HT-29 (cell line): ENCODE measurements around the gene LAMA2. TPM values are rescaled to one million over a fixed set of nuclear protein-coding genes. Genes with fewer than 3 reads are reported as not detected.

Experiments
- DNase-seq: peaks from one replicate; pipeline ENCODE4 v3.0.0-alpha.2; 2015; ENCODE audit warnings: low spot score
- total RNA-seq: library from RNA; depleted of rRNA; stranded (reverse); fragments of >200 nt; shearing (Covaris generic); gene quantifications from 2 replicates; pipeline ENCODE4 v1.2.3, GENCODE V29; 2014

Gene LAMA2
- total RNA-seq, 1 experiment from 2014 or later, result 0.08 TPM

DNA sequence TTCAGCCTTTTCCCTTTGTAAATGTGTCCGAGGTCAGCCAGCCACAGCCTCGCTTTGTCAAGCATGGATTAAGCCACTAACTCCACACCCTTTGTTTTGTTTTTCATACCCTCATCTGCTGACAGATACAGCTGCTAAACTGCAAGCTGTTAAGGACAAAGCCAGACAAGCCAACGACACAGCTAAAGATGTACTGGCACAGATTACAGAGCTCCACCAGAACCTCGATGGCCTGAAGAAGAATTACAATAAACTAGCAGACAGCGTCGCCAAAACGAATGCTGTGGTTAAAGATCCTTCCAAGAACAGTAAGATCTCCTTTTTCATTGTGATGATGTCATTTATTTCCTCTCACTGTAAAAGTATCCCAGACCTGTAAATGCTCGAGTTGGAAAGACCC is 557.8 kb downstream of the LAMA2 start:
- DNase-seq, result no peak

DNA sequence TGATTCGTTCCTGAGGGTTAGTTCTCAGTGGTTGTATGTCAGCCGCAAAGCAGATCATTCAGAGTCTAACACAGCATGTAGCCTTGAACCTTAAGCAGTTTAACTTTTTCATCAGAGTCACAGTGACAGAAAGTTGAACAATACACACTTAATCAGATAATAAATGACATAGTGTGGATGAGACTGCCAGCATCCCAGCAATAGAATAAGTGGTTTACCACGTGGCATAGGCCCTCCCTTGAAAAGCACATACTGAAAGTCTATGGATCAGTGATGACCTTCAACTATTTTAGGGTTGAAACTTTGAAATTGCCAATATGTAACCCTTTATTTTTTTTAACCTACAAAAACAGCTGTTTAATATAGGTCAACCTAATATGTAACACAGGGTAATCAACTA is 561.7 kb downstream of the LAMA2 start:
- DNase-seq, result no peak

DNA sequence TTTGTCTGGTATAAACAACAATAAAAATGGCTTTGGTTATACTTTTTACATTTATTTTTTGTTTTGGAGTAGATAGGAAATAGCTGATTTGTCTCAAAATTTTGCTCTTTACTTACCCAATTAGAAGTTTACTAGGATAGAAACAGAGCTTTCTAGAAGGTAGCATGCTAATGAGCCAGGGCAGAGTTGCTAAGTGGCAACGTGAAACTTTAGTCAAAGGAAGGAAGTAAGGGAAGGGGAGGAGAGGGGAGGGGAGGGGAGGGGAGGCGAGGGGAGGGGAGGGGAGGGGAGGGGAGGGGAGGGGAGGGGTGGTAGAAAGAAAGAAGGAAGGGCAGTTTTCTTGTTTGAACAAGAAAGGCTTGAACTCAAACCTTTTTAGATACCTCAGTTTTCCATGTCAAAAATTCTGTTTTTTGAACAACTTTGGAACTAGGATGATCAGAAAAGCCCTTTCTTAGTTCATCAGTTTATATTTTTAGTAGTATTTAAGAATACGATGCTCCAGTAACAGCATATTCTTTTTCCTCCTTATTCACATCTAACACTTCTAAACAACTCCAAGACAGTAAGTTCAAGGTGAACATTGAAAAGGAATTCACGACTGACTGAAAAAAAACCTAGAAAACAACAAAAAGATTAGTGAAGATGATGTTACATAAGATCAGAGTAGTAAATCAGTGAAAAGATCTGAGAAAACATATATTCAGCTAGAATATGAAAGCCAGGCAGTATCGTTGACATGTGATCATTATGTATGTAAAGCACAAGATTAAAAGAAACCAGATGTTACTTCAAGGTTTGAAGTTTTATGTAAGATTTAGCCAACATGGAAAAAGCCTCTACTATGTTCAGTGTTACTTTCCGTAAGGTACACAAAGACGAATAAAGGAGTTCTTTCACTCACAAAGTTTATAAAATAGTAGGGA is 563.6 kb downstream of the LAMA2 start:
- DNase-seq, result no peak

DNA sequence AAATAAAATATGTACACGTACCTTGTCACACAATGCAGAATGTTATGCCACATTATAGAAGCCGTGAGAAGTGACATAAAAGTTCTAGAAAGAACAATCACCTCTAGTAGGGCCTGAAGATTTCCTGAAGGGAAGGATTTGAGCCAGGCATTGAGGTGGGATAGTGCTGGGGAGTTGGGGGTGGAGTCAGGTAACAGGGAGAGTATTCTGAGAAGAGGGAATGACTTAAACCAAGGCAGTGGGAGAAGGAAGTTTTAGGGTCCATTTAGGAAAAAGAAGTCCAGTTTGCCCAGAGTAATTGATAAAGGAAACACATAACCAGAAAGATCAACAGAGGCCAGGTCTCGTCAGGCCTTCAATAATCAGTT is 564.2 kb downstream of the LAMA2 start:
- no peak for DNase-seq

DNA sequence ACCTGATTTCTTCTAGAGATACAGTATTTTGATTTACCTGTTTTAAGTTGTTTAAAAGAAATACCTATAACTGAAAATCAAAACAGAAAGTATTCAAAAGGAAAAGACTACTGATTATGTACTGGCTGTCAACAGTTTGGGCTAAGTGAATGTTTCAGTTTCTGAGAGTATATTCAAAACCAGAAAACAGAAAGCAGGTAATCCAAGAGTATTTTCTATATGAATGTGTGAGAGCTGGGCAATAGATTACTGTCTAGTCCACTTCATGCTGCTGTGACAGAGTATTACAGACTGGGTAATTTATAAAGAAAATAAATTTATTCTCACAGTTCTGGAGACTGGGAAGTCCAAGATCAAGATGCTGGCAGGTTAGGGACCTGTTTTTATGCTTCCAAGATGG is 566.0 kb downstream of the LAMA2 start:
- no peak for DNase-seq

DNA sequence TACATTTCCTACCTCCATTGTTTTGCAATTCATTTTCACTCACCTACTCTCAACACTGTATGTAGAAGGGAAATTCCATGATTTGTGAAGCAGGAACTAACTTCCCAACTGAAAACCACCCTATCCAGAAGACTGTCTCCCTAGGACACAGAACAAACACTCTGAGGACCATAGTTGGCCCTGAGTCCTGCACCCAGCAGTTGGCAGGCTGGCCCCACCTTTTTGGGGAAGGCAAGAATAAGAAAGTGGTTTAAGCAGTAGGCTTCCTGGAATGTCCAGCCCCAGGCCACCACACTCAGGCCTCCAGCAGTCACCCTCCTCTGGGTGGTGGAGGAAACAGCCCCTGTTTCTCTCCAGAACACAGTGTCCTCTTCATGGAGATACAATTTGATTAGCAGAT is 568.2 kb downstream of the LAMA2 start:
- DNase-seq, result no peak

DNA sequence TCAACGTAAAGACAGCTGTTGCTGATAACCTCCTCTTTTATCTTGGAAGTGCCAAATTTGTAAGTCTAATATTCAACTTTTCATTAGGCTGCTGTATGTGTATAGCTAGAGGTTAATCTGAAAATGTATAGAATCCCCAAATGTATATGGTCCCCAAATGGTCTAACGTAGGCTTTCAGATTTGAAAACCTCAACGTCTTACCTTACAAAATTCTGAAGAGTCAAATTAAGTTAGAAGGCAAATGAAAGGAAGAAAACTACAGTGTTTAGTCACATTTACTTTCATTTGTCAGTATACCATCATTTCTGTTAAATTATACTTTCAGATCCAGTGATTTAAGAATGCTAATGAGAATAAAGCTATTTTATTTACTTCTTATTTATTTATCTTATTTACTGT is 570.1 kb downstream of the LAMA2 start:
- DNase-seq, result no peak

DNA sequence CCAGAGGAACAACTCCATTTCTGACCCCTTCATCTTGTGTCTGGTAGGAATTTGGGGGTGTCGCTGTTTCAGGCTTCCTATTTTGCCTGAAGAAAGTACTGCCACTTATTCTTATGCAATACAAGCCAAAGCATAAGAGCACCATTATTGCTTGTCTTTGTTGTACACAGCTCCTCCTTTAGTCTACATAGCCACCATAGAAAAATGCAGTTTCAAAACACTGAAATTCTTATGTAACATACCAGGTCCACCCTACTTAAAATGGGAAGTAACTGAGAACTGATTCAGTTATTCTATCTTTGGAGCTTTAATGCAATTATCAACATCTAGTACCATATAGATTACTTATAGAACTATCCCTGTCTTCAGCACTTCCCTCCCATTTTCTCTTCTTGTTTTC is 571.5 kb downstream of the LAMA2 start:
- no peak for DNase-seq

DNA sequence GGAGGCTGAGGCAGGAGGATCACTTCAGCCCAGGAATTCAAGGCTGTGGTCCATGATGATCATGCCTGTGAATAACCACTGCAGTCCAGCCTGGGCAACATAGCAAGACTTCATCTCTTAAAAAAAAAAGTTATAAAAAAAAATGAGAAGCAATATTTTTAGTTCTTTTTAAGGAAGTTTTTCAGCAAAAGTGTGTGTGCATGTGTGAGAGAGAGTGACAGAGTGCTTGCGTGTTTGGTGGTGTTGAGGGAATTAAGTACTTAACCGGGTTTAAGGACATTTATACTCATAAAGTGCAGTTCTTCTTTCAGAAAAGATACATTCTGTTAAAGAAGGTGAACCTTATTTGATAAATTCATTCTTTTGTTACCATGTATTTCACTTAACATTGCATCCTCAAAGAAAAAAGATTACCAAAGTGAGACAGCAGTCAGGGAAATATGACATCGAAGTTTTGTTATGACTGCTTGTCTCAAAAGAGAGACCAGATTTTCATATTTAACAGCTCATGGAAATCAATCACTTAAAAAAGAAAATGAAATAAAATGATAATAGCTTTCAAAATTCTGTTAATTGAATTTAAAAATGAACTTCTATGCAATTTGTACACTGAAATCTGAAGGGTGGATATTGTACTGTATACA is 572.3 kb downstream of the LAMA2 start:
- no peak for DNase-seq

DNA sequence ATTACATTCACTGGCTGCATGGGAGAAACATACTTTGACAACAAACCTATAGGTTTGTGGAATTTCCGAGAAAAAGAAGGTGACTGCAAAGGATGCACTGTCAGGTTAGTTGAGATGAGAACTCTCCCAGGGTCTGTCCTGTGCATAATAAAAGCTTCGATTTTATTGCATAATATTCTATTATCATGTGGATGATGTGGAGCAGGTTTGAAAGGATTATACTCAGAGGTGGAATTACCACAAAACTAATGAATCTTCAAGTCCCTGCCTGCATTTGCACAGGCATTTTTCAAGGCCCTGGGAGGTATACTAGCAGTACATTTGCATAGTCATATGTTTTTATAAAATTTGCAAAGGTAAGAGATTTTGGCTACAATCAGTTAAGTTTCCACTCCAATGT is 577.3 kb downstream of the LAMA2 start:
- no peak for DNase-seq

DNA sequence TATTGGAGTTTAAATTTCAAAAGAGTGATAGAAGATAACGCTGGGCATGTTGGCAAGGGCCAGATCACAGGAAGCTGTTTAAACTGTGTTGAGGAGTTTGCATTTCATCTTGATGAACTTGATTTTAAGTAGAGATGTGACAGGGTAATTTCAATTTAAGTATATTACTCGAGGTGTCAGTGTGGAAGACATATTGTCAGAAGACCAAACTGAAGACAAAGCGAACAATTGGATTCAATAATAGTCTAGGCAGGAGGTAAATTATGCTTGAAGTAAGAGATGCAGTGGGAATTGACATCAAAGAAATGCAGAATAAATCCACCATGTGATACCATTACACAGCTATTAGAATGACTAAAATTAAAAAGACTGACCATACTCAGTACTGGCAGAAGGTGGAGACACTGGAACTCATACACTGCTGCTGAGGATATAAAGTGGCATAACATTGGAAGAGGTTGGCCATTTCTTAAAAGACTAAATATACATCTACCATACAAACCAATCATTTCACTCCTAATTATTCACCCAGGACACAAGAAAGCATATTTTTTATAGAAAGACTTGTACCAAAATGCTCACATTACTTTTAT is 586.2 kb downstream of the LAMA2 start:
- no peak for DNase-seq

DNA sequence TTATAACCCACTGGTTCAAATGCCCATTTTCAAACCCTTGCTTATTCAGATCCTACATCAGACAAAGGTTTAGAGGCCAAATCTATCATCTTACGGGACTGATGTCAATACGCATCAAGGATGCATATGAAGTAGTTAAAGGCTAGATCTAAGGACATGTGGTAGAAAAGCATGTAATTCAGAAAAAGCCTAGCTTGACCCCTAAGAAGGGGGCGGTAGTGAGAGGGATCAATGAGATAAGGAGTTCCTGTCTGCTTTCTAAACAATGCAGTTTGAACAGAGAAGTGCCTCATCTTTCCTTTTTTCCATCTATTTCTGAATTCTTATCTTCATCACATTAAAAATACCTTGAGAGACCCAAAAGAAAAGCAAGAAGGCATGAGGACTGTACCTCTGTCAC is 589.3 kb downstream of the LAMA2 start:
- no peak for DNase-seq

DNA sequence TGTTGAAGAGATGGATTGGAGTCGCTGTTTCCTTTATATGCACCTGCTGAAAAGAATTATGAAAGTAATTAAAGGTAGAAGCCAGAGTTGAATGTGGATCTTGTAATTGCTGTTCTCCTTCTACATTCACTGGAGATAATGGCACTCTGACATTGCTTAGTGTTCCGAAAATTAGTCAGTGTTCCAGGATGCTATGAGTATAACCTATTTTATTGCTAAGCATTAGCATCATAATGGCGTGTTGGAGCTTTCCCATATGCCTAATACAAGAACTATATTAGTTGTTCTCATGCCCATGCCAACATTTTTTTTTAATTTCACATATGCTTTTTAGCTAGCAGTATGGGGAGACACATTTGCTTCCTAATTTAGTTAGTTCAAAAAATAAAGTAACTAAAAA is 590.6 kb downstream of the LAMA2 start:
- DNase-seq, result no peak

DNA sequence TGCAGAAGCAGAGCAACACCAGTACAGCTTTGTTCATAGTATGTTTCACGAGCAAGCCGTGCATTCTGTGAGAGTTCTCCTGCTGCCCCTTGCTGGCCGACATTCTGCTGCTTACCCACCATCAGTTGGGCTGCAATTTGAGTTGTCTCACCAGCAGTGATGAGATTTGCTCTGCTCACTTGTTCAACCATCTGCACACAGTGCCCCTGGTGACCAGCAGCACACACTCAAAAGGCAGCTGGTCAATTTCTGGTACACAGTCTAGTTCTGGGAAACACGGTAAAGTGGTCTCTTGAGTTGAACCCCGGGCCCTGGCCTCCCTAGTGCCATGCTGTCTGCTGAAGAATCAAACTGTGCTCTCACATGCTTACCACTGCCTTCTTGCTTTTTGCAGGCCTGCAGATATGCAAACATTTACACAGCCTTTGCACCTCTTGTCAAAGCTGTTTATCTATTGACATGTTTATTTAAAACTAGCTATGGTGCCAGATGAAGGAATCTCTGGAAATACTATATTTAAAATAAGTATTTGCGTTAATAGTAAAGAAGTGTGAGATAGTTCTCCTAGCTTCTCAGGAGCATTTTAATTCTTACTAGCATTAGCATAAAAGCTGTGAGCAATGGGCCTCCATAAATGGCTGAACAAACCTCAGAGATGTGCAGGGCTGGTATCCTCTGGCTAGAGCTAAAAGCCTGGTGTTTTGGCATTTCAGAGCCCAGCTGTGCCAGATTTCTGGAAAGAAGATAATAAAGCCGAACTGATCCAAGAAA is 592.7 kb downstream of the LAMA2 start:
- DNase-seq, result no peak

DNA sequence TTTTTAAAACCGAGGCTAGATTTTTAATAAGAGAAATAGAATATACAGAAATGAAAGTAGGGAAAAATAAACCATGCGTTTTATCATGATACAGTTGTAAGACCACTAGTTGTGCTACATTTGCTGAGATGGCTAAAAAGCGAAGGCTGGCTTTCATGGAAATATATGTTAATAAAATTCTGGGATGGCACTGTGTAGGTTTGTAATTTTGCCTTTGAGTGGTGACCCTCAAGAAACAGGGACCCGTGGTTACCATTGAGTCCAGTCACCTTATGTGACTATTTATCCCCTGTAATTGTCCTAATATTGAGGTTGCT is 593.3 kb downstream of the LAMA2 start:
- no peak for DNase-seq

DNA sequence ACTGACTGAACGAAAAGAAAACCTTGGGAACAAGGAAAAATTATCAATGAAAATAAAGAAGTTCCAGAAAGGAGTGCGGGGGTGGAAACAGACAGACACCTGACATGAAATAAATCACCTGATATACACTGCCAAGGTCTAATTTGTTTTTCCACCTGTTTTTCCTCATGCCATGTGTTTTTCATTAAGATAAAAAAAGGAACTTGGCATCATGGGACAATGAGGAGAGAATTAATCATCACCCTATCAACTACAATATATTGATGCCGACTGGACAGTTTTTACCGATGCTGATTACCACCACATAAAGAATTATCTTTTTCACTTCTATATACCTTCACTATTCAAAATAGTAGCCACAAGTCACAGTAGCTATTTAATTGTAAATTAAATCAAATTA is 593.9 kb downstream of the LAMA2 start:
- DNase-seq, result no peak

DNA sequence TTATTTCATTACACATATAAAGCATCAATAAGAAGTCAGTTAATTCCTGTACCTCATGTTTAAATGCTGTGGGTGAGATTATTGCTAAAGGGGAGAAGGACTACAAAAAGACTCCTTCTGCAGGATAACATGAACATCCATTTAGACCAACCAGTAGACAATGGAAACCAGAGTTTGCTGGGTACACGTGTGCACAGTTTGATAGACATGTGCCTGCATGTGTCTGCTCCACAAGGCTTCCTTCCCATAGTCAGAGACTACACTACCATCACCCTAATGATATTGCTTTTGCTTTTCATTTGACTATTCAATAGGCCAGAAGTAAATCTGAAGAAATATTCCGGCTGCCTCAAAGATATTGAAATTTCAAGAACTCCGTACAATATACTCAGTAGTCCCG is 595.4 kb downstream of the LAMA2 start:
- DNase-seq, result no peak

DNA sequence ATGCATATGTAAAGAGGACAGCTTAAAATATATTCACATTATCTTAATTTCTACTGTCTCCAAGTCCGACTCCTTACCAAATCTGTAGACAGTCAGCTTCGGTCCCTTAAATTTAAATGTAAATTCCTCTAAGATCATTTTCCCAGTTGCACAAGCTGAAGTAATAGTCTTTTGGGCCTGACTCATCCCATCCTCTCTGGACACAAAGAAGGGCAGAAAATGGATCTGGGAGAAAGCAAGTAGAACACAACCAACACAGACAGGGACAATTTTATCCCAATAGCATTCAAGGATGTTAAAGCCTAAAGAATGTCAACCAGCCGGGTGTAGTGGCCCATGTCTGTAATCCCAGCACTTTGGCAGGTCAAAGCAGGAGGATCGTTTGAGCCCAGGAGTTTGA is 598.8 kb downstream of the LAMA2 start:
- DNase-seq, result no peak

DNA sequence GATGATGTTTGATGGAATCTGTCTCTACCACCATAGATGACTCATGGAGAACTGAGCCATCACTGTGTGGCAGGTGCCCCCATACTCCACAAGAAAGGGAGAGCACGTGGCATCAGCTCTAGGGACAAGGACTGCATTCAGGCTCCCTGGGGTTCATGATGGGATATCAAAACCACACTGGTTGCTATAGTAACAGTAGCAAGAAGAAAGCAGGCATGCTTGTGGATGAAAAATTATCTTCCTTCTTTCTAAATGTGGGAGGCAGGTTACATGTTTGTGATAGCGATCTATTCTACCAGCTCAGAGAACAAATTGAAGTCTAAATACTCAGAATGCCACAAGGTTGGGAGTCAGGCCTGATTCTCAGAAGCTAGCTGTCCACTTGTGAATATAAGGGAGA is 602.8 kb downstream of the LAMA2 start:
- DNase-seq, result no peak

DNA sequence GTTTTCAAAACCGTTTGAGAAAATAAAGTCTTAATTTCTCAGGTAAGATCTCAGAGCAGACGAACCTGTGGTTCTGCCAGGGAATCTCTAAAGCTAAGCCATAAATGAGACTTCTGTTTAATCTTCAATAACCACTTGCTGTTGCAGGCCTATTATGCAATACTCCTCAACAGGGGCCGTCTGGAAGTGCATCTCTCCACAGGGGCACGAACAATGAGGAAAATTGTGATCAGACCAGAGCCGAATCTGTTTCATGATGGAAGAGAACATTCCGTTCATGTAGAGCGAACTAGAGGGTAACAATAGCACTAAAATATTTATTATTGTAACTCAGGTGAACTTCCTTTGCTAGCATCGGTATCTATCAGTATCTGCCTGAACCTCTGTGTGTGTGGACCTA is 603.4 kb downstream of the LAMA2 start:
- DNase-seq, result no peak

DNA sequence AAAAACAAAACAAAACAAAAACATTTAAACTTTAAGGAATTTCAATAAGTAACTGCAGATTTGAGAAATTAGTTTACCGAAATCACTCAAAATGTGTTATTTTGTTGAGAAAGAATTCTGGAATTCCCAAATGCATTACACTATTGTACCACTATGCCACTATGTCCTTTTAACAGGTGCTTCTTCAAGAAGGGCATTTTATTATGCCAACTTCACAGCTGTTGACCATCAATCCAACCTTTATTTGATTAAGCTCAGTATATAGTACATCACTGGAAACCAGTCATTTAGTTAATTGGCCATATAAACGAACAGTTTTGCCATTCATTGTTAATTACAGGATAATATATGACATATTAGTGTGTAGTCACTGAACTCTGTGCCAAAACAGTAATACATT is 605.4 kb downstream of the LAMA2 start:
- no peak for DNase-seq

DNA sequence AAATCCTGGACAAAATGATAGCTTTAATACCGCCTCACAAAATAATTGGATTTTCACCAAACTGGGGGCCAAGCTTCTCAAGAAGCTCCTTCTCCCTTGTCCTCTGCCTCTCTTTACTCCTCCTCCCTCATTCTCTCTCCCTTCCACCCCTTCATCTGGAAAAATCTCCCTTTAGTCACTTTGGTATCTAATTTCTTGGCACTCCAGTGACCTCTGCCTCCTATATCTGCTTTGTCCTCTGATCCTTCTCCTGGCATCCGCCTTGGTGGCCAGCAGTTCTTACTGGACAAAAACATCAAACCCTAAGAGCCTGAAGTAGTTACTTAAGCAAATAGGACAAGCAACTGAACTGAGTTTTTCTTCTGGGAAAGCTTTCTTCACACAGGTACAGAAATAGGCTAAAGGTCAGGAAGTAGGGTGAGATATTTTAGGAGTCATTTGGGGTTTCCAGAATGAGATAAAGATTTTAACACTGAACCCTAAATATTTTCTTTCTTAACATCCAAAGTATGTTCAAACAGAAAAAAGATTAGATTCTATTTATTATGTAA is 606.4 kb downstream of the LAMA2 start:
- DNase-seq, result peak; percentile 20
